ENCODE measurements around the gene CLDN7.

- TF ChIP-seq EZH2 (IDR thresholded peaks at IDR 0.05) (no peak), POLR2AphosphoS5 (IDR thresholded peaks at IDR 0.05; ENCODE audit: borderline replicate concordance, low read depth, low read length) (no peak)
Observed at GRCh38 chr17:7213895-7214299, 48.4 kb downstream of the CLDN7 start.
